Ecto neural progenitor cell (in vitro differentiated cells): ENCODE data around the gene ABCA4.
"Not testable (repeated sequence)": the region's sequence is repeated elsewhere in the genome, so short reads cannot be mapped to it uniquely, and the experiment has no call there.

Experiments used
- DNase-seq: peaks from one replicate; pipeline ENCODE4 v3.0.0-alpha.2; 2018; ENCODE audit warnings: low spot score

Gene ABCA4

GRCh38 chr1:94120991-94121390 lies at the start of gene ABCA4:
ABCA4 (minus strand) TSS chr1:94121148; CDS start chr1:94121045, 103 bp downstream.
- DNase-seq: no peak

- no peak for DNase-seq
Observed at GRCh38 chr1:94169126-94169525, 48.2 kb upstream of the ABCA4 start.

- DNase-seq: no peak
Observed at GRCh38 chr1:94165843-94166242, 44.9 kb upstream of the ABCA4 start.

GRCh38 chr1:94164885-94165284 lies 43.9 kb upstream of the ABCA4 start:
- DNase-seq: not testable (repeated sequence)

GRCh38 chr1:94164121-94164520 lies 43.2 kb upstream of the ABCA4 start:
- not testable (repeated sequence) for DNase-seq

GRCh38 chr1:94163249-94163648 lies 42.3 kb upstream of the ABCA4 start:
- DNase-seq: not testable (repeated sequence)

- DNase-seq: no peak
Observed at GRCh38 chr1:94160811-94161210, 39.9 kb upstream of the ABCA4 start.

- no peak for DNase-seq
Observed at GRCh38 chr1:94156096-94156625, 35.2 kb upstream of the ABCA4 start.

GRCh38 chr1:94154989-94155388 lies 34.0 kb upstream of the ABCA4 start:
- DNase-seq: no peak

- no peak for DNase-seq
Observed at GRCh38 chr1:94153133-94153532, 32.2 kb upstream of the ABCA4 start.

- DNase-seq: not testable (repeated sequence)
Observed at GRCh38 chr1:94149166-94149565, 28.2 kb upstream of the ABCA4 start.

- no peak for DNase-seq
Observed at GRCh38 chr1:94146273-94146672, 25.3 kb upstream of the ABCA4 start.

GRCh38 chr1:94144836-94145235 lies 23.9 kb upstream of the ABCA4 start:
- DNase-seq: no peak

- DNase-seq: no peak
Observed at GRCh38 chr1:94143809-94144176, 22.8 kb upstream of the ABCA4 start.

GRCh38 chr1:94143173-94143808 lies 22.3 kb upstream of the ABCA4 start:
- no peak for DNase-seq

- DNase-seq: no peak
Observed at GRCh38 chr1:94142583-94142982, 21.6 kb upstream of the ABCA4 start.

- no peak for DNase-seq
Observed at GRCh38 chr1:94142022-94142421, 21.1 kb upstream of the ABCA4 start.

GRCh38 chr1:94132111-94132510 lies 11.2 kb upstream of the ABCA4 start:
- no peak for DNase-seq

GRCh38 chr1:94130851-94131595 lies 10.1 kb upstream of the ABCA4 start:
- DNase-seq: no peak

GRCh38 chr1:94126651-94127050 lies 5.7 kb upstream of the ABCA4 start:
- no peak for DNase-seq

GRCh38 chr1:94125551-94126514 lies 4.9 kb upstream of the ABCA4 start:
- no peak for DNase-seq

- DNase-seq: no peak
Observed at GRCh38 chr1:94124538-94124937, 3.6 kb upstream of the ABCA4 start.
